WTC11 (cell line): ENCODE data around the gene TMEM135.

ENCODE experiments used
- AFF4 ChIP-seq: sonication (generic); formaldehyde crosslinking; IDR thresholded peaks from 2 replicates; pipeline ENCODE4 v1.8.1; 2023; ENCODE audit warnings: mild to moderate bottlenecking, missing genetic modification reagents, borderline replicate concordance
- CTCF ChIP-seq: fragments of 200-600 bp; IDR thresholded peaks from 2 replicates; pipeline ENCODE4 v1.8.0; 2022; ENCODE audit warnings: antibody characterized with exemption
- ELF4 ChIP-seq: sonication (generic); formaldehyde crosslinking; IDR thresholded peaks from 2 replicates; pipeline ENCODE4 v1.8.1; 2022; ENCODE audit warnings: low read depth, mild to moderate bottlenecking, moderate library complexity, missing genetic modification reagents
- FOXJ3 ChIP-seq: sonication (generic); formaldehyde crosslinking; IDR thresholded peaks from 2 replicates; pipeline ENCODE4 v1.9.0; 2021; ENCODE audit warnings: missing genetic modification reagents, mild to moderate bottlenecking, borderline replicate concordance
- JUN ChIP-seq: sonication (generic); formaldehyde crosslinking; IDR thresholded peaks from 2 replicates; pipeline ENCODE4 v1.8.0; 2023; ENCODE audit warnings: mild to moderate bottlenecking, missing genetic modification reagents
- NR3C1 ChIP-seq: sonication (generic); formaldehyde crosslinking; conservative IDR thresholded peaks from 2 replicates; pipeline ENCODE4 v1.8.1; 2023; ENCODE audit warnings: low read depth, mild to moderate bottlenecking, missing genetic modification reagents
- RELA ChIP-seq: sonication (generic); formaldehyde crosslinking; IDR thresholded peaks from 2 replicates; pipeline ENCODE4 v1.8.1; 2022; ENCODE audit warnings: missing genetic modification reagents, mild to moderate bottlenecking, borderline replicate concordance
- TCF7 ChIP-seq: sonication (generic); formaldehyde crosslinking; IDR thresholded peaks from 2 replicates; pipeline ENCODE4 v1.8.0; 2022; ENCODE audit warnings: mild to moderate bottlenecking, low read depth, missing genetic modification reagents, moderate library complexity
- ZNF121 ChIP-seq: sonication (generic); formaldehyde crosslinking; IDR thresholded peaks from 2 replicates; pipeline ENCODE4 v1.8.0; 2023; ENCODE audit warnings: missing genetic modification reagents
- TF ChIP-seq, protein P1 (sequence below): sonication (generic); formaldehyde crosslinking; IDR thresholded peaks from 2 replicates; pipeline ENCODE4 v1.8.1; 2022; ENCODE audit warnings: low read depth, missing genetic modification reagents, borderline replicate concordance
- TF ChIP-seq, protein P2 (sequence below): sonication (generic); formaldehyde crosslinking; IDR thresholded peaks from 2 replicates; pipeline ENCODE4 v1.8.0; 2022; ENCODE audit warnings: mild to moderate bottlenecking, missing genetic modification reagents
- TF ChIP-seq, protein P3 (sequence below): sonication (generic); formaldehyde crosslinking; IDR thresholded peaks from 2 replicates; pipeline ENCODE4 v1.8.0; 2023; ENCODE audit warnings: missing genetic modification reagents

- no peak for TF ChIP-seq CTCF
- TF ChIP-seq, protein P1, sequence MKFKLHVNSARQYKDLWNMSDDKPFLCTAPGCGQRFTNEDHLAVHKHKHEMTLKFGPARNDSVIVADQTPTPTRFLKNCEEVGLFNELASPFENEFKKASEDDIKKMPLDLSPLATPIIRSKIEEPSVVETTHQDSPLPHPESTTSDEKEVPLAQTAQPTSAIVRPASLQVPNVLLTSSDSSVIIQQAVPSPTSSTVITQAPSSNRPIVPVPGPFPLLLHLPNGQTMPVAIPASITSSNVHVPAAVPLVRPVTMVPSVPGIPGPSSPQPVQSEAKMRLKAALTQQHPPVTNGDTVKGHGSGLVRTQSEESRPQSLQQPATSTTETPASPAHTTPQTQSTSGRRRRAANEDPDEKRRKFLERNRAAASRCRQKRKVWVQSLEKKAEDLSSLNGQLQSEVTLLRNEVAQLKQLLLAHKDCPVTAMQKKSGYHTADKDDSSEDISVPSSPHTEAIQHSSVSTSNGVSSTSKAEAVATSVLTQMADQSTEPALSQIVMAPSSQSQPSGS (CRISPR knock-in tag): no peak
- TF ChIP-seq FOXJ3: no peak
- TF ChIP-seq ELF4 (CRISPR knock-in tag): no peak
- TF ChIP-seq, protein P2, sequence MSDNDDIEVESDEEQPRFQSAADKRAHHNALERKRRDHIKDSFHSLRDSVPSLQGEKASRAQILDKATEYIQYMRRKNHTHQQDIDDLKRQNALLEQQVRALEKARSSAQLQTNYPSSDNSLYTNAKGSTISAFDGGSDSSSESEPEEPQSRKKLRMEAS (CRISPR knock-in tag): no peak
- no peak for TF ChIP-seq AFF4 (CRISPR knock-in tag)
- TF ChIP-seq, protein P3, sequence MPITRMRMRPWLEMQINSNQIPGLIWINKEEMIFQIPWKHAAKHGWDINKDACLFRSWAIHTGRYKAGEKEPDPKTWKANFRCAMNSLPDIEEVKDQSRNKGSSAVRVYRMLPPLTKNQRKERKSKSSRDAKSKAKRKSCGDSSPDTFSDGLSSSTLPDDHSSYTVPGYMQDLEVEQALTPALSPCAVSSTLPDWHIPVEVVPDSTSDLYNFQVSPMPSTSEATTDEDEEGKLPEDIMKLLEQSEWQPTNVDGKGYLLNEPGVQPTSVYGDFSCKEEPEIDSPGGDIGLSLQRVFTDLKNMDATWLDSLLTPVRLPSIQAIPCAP (CRISPR knock-in tag): no peak
- no peak for TF ChIP-seq RELA (CRISPR knock-in tag)
- TF ChIP-seq TCF7 (CRISPR knock-in tag): no peak
- no peak for TF ChIP-seq ZNF121 (CRISPR knock-in tag)
- TF ChIP-seq JUN (CRISPR knock-in tag): no peak
- TF ChIP-seq NR3C1 (CRISPR knock-in tag): no peak
Measured at GRCh38 chr11:86991341-86991740, 46.4 kb upstream of the TMEM135 start.
